Neural progenitor cell (in vitro differentiated cells): ENCODE measurements around the gene WASHC2A. TPM values are rescaled to one million over a fixed set of nuclear protein-coding genes. Genes with fewer than 3 reads are reported as not detected.
"Not testable (repeated sequence)": the region's sequence is repeated elsewhere in the genome, so short reads cannot be mapped to it uniquely, and the experiment has no call there.

Source experiments
- DNase-seq: peaks from one replicate; pipeline ENCODE4 v3.0.0-alpha.2; 2016; ENCODE audit warnings: low spot score
- H2AFZ ChIP-seq: fragments of 200-600 bp; sonication (generic); replicated peaks from 2 replicates; pipeline ENCODE4 v1.6.1; 2016; ENCODE audit warnings: antibody characterized with exemption
- H3F3A ChIP-seq: fragments of 200-600 bp; sonication (generic); 2 replicates; pipeline ENCODE4 v1.6.1; 2016; ENCODE audit warnings: antibody characterized with exemption, low read depth
- H3K27ac ChIP-seq: fragments of 200-600 bp; sonication (generic); 2 replicates; pipeline ENCODE4 v1.5.1; 2016; ENCODE audit warnings: mild to moderate bottlenecking
- H3K27me3 ChIP-seq: fragments of 200-600 bp; sonication (generic); 2 replicates; pipeline ENCODE4 v1.6.1; 2016; ENCODE audit warnings: mild to moderate bottlenecking, moderate library complexity
- H3K36me3 ChIP-seq: fragments of 200-600 bp; sonication (generic); 2 replicates; pipeline ENCODE4 v1.5.1; 2016
- H3K4me1 ChIP-seq: fragments of 200-600 bp; sonication (generic); 2 replicates; pipeline ENCODE4 v1.6.1; 2016; ENCODE audit warnings: mixed run types
- H3K4me2 ChIP-seq: fragments of 200-600 bp; sonication (generic); 2 replicates; pipeline ENCODE4 v1.6.1; 2016
- H3K4me3 ChIP-seq: fragments of 200-600 bp; sonication (generic); 2 replicates; pipeline ENCODE4 v1.5.1; 2016
- H3K79me2 ChIP-seq: fragments of 200-600 bp; sonication (generic); 2 replicates; pipeline ENCODE4 v1.6.1; 2016; ENCODE audit warnings: low read depth
- H3K9ac ChIP-seq: fragments of 200-600 bp; sonication (generic); 2 replicates; pipeline ENCODE4 v1.6.1; 2016
- H3K9me3 ChIP-seq: fragments of 200-600 bp; sonication (generic); 2 replicates; pipeline ENCODE4 v1.5.1; 2016; ENCODE audit warnings: low read depth
- H4K20me1 ChIP-seq: fragments of 200-600 bp; sonication (generic); 2 replicates; pipeline ENCODE4 v1.6.1; 2016; ENCODE audit warnings: low read depth
- H3K27ac Mint-ChIP-seq: 3 replicates; pipeline ENCODE4 v1.8.0; 2021; ENCODE audit warnings: mixed read lengths
- H3K27me3 Mint-ChIP-seq: 2 replicates; pipeline ENCODE4 v1.8.0; 2022; ENCODE audit warnings: low read depth, mild to moderate bottlenecking, inconsistent platforms, moderate library complexity, mixed read lengths; ENCODE audit not compliant: insufficient read depth
- H3K36me3 Mint-ChIP-seq: 3 replicates; pipeline ENCODE4 v1.8.0; 2021; ENCODE audit warnings: mixed read lengths
- H3K4me1 Mint-ChIP-seq: 3 replicates; pipeline ENCODE4 v1.8.0; 2021; ENCODE audit warnings: mixed read lengths
- H3K4me3 Mint-ChIP-seq: 3 replicates; pipeline ENCODE4 v1.8.0; 2021; ENCODE audit warnings: mild to moderate bottlenecking, moderate library complexity, mixed read lengths
- H3K9me3 Mint-ChIP-seq: 3 replicates; pipeline ENCODE4 v1.8.0; 2020; ENCODE audit warnings: mixed read lengths
- CTCF ChIP-seq: fragments of 200-600 bp; sonication (generic); IDR thresholded peaks from 2 replicates; pipeline ENCODE4 v1.5.1; 2017; ENCODE audit warnings: antibody characterized with exemption, mild to moderate bottlenecking
- EZH2 ChIP-seq: fragments of 200-600 bp; sonication (generic); IDR thresholded peaks from 2 replicates; pipeline ENCODE4 v1.6.1; 2017; ENCODE audit warnings: antibody characterized with exemption, mild to moderate bottlenecking, moderate library complexity
- EZH2phosphoT487 ChIP-seq: fragments of 200-600 bp; sonication (generic); IDR thresholded peaks from 2 replicates; pipeline ENCODE4 v1.6.1; 2017; ENCODE audit warnings: antibody characterized with exemption
- total RNA-seq: library from RNA; depleted of rRNA; stranded (reverse); fragments of >200 nt; gene quantifications from 2 replicates; pipeline ENCODE4 v1.2.3, GENCODE V29; 2015; ENCODE audit warnings: low replicate concordance

WASHC2A gene, protein sequence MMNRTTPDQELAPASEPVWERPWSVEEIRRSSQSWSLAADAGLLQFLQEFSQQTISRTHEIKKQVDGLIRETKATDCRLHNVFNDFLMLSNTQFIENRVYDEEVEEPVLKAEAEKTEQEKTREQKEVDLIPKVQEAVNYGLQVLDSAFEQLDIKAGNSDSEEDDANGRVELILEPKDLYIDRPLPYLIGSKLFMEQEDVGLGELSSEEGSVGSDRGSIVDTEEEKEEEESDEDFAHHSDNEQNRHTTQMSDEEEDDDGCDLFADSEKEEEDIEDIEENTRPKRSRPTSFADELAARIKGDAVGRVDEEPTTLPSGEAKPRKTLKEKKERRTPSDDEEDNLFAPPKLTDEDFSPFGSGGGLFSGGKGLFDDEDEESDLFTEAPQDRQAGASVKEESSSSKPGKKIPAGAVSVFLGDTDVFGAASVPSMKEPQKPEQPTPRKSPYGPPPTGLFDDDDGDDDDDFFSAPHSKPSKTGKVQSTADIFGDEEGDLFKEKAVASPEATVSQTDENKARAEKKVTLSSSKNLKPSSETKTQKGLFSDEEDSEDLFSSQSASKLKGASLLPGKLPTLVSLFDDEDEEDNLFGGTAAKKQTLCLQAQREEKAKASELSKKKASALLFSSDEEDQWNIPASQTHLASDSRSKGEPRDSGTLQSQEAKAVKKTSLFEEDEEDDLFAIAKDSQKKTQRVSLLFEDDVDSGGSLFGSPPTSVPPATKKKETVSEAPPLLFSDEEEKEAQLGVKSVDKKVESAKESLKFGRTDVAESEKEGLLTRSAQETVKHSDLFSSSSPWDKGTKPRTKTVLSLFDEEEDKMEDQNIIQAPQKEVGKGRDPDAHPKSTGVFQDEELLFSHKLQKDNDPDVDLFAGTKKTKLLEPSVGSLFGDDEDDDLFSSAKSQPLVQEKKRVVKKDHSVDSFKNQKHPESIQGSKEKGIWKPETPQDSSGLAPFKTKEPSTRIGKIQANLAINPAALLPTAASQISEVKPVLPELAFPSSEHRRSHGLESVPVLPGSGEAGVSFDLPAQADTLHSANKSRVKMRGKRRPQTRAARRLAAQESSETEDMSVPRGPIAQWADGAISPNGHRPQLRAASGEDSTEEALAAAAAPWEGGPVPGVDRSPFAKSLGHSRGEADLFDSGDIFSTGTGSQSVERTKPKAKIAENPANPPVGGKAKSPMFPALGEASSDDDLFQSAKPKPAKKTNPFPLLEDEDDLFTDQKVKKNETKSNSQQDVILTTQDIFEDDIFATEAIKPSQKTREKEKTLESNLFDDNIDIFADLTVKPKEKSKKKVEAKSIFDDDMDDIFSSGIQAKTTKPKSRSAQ (N-terminal part only)
- total RNA-seq, result 17.7 and 17.9 TPM in 2 replicates

DNA sequence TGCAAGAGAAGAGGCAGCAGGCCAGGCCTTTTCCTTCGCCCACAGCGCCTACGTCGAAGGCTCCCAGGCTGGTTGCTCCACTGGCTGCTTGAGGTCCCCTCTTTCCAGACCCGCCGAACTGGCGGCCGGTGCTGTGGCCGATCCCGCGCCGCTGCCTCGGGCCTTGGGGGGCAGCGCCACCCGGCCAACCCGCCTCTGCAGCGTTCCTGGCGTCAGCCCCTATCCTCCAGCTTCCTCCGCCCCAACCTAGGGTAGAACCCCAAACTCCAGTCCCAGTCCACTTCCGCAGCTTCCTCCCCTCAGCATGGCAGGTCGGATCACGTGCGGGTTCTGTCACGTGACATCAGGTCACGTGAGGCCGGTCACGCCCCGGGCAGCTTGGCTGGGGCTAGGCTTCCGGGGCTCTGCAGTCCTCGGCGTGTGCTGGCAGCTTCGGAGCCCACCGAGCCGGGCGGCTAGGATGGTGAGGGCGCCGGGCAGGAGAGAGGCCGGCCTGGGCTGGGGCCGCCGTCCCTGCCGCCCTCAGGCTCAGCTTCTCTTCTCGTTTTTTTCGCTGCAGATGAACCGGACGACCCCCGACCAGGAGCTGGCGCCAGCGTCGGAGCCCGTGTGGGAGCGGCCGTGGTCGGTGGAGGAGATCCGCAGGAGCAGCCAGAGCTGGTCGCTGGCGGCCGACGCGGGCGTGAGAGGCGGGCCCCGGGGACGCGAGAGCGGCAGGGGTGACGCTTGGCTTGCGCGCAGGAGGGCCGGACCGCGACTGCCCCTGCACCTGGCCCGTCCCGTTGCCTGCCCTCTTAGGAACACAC, at the start of gene WASHC2A:
Gene WASHC2A (plus strand): TSS at position 409 of the 806 bp plus-strand sequence. CDS start 52 bp downstream, at position 461.
- H3F3A ChIP-seq, H3K36me3 Mint-ChIP-seq, H3K79me2 ChIP-seq, H3K27ac Mint-ChIP-seq, H3K36me3 ChIP-seq, H3K27ac ChIP-seq, H3K4me1 ChIP-seq, H3K4me1 Mint-ChIP-seq, H4K20me1 ChIP-seq, H3K27me3 Mint-ChIP-seq, H3K9me3 ChIP-seq, H3K9me3 Mint-ChIP-seq: not testable (repeated sequence)
- Histone ChIP-seq H2AFZ (peak within 1 kb of the TSS; percentile 93), H3K9ac (peak within 1 kb of the TSS; percentile 71), H3K27me3 (peaks cover 16% of the 10 kb centered on the region), H3K4me3 (peak within 1 kb of the TSS; percentile 88), H3K4me2 (peak within 1 kb of the TSS; percentile 90)
- H3K4me3 Mint-ChIP-seq, result peak within 1 kb of the TSS; percentile 84
- DNase-seq, result peak; percentile 84

DNA sequence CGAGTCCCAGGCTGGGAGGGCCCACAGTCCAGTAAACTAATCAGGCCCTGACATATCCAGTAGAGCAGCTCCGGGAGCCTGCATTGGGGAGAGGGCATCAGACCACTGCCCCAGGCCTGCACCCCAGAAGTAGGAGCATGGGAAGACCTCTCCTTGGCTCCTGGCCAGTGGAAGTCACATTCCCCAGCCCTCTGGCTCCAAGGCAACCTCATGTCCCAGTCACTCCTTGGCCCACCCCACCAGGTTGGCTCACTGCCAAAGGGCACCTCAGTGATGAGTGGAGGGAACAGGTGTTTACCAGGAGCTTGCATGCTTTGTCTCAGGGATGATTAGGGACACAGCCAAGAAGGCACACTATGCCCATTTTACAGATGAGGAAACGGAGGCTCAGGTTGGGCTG, 48.5 kb upstream of the WASHC2A start:
- not testable (repeated sequence) for H3K36me3 ChIP-seq, H3K4me3 ChIP-seq, H3K27ac ChIP-seq, H3K4me1 ChIP-seq, H3K4me2 ChIP-seq, H4K20me1 ChIP-seq, H3F3A ChIP-seq, DNase-seq, H3K36me3 Mint-ChIP-seq, H3K9me3 Mint-ChIP-seq, H2AFZ ChIP-seq, H3K4me3 Mint-ChIP-seq, H3K4me1 Mint-ChIP-seq, H3K79me2 ChIP-seq, H3K27me3 Mint-ChIP-seq, H3K9me3 ChIP-seq, H3K9ac ChIP-seq, H3K27ac Mint-ChIP-seq, H3K27me3 ChIP-seq

DNA sequence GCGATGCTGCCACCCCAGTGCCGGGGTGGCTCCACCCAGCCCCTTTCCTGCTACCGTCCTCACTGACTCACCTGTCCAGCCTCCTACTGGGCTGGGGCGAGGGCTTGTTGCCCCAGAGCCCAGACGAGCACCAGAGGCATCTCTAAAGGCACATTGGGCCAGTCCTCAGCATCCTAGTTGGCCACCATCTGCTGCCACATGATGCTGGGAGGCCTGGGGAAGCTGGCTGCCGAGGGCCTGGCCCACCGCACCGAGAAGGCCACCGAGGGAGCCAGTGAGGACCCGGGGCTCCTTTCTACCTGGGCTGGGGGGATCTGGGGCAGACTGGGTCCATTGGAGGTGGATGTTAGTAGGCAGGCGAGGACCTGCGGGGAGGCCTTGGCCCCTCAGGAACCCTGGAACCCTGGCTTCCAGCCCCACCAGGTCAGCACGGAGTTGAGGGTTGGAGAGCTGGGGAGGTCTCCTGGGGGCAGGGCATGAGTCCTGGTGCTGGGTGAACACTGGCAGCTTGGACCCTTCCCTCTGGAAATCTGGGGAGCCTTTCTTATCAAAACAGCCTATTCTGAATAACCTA, 47.2 kb upstream of the WASHC2A start:
- H3K9me3 ChIP-seq, H3K36me3 Mint-ChIP-seq: not testable (repeated sequence)

GRCh38 chr10:50021646-50022045, 46.1 kb upstream of the WASHC2A start:
- Histone ChIP-seq H4K20me1 (no peaks in the 10 kb centered on the region), H3F3A (no peaks in the 10 kb centered on the region), H2AFZ (no peak overlapping the region), H3K27ac (no peak overlapping the region), H3K27me3 (no peaks in the 10 kb centered on the region), H3K4me3 (no peak overlapping the region), H3K36me3 (no peaks in the 10 kb centered on the region), H3K79me2 (no peaks in the 10 kb centered on the region), H3K9me3 (no peaks in the 10 kb centered on the region), H3K9ac (no peak overlapping the region), H3K4me1 (no peaks in the 10 kb centered on the region), H3K4me2 (no peak overlapping the region)
- peaks cover 2% of the 10 kb centered on the region for H3K9me3 Mint-ChIP-seq
- H3K27me3 Mint-ChIP-seq, result no peaks in the 10 kb centered on the region
- no peaks in the 10 kb centered on the region for H3K36me3 Mint-ChIP-seq
- no peak overlapping the region for H3K27ac Mint-ChIP-seq
- H3K4me3 Mint-ChIP-seq, result no peak overlapping the region
- no peaks in the 10 kb centered on the region for H3K4me1 Mint-ChIP-seq
- no peak for TF ChIP-seq CTCF
- no peak for TF ChIP-seq EZH2
- TF ChIP-seq EZH2phosphoT487, result no peak
- no peak for DNase-seq

More for the DNA sequence above, 47.2 kb upstream of the WASHC2A start:
- H3K9me3 Mint-ChIP-seq, H2AFZ ChIP-seq, H3K4me1 ChIP-seq, H4K20me1 ChIP-seq, H3F3A ChIP-seq, H3K36me3 ChIP-seq, H3K27me3 ChIP-seq, H3K27ac ChIP-seq, H3K27me3 Mint-ChIP-seq, H3K4me3 Mint-ChIP-seq, H3K79me2 ChIP-seq, H3K4me2 ChIP-seq, H3K9ac ChIP-seq, H3K4me3 ChIP-seq, H3K27ac Mint-ChIP-seq, H3K4me1 Mint-ChIP-seq, DNase-seq: not testable (repeated sequence)

GRCh38 chr10:50024716-50025383, 42.9 kb upstream of the WASHC2A start:
- not testable (repeated sequence) for H2AFZ ChIP-seq, H3F3A ChIP-seq, H3K9me3 Mint-ChIP-seq, H3K36me3 ChIP-seq, DNase-seq, H3K27ac Mint-ChIP-seq, H3K4me1 Mint-ChIP-seq, H3K9me3 ChIP-seq, H3K36me3 Mint-ChIP-seq, H3K4me3 Mint-ChIP-seq, H3K27ac ChIP-seq, H3K79me2 ChIP-seq, H3K4me1 ChIP-seq, H3K9ac ChIP-seq, H3K27me3 ChIP-seq, H3K4me2 ChIP-seq, H3K27me3 Mint-ChIP-seq, H4K20me1 ChIP-seq, H3K4me3 ChIP-seq
